ENCODE results near the gene FAM131B. TPM values are rescaled to one million over a fixed set of nuclear protein-coding genes. Genes with fewer than 3 reads are reported as not detected.

The FAM131B gene
- total RNA-seq, 4 donors from 2014 or later: 0.27 to 1.4 (median 0.42) TPM; not detected in 1

- intact Hi-C loops (cut with DNase I; ENCODE audit: low total_unique reads): no loop called here
- TF ChIP-seq POLR2A (IDR thresholded peaks at IDR 0.05): no peak
- no peak for TF ChIP-seq CTCF (IDR thresholded peaks at IDR 0.05)
- no peak overlapping the region for H3K4me3 ChIP-seq (ENCODE audit: low read depth, poor library complexity, severe bottlenecking)
- 56 to 68% methylated on average over 5 of the region's 5 CpGs for WGBS, 2 donors
- peak in 1 of 2 donors; percentile 28 for DNase-seq (ENCODE audit: low spot score in 2 of 2)
These were observed 11.5 kb downstream of the FAM131B start for GRCh38 chr7:143351060-143351459.

- DNase-seq (ENCODE audit: low spot score in 2 of 2): no peak
- intact Hi-C loops (cut with DNase I; ENCODE audit: low total_unique reads): no loop called here
- H3K4me3 ChIP-seq (ENCODE audit: low read depth, poor library complexity, severe bottlenecking): no peak overlapping the region
- 50 to 55% methylated on average over 5 of the region's 5 CpGs for WGBS, 2 donors
- TF ChIP-seq POLR2A (IDR thresholded peaks at IDR 0.05) (no peak), CTCF (IDR thresholded peaks at IDR 0.05) (no peak)
These were observed 14.6 kb downstream of the FAM131B start for GRCh38 chr7:143347950-143348349.

- intact Hi-C loops (cut with DNase I; ENCODE audit: low total_unique reads): no loop called here
- TF ChIP-seq POLR2A (IDR thresholded peaks at IDR 0.05) (no peak), CTCF (IDR thresholded peaks at IDR 0.05) (no peak)
- WGBS, 2 donors: 84 to 98% methylated on average over 4 of the region's 4 CpGs
- DNase-seq (ENCODE audit: low spot score in 2 of 2): peak in 1 of 2 donors; percentile 4
- no peak overlapping the region for H3K4me3 ChIP-seq (ENCODE audit: low read depth, poor library complexity, severe bottlenecking)
These were observed 16.5 kb downstream of the FAM131B start for GRCh38 chr7:143346018-143346417.

- H3K4me3 ChIP-seq (ENCODE audit: low read depth, poor library complexity, severe bottlenecking): no peak overlapping the region
- peak in 1 of 2 donors; percentile 87 for DNase-seq (ENCODE audit: low spot score in 2 of 2)
- intact Hi-C loops (cut with DNase I; ENCODE audit: low total_unique reads): no loop called here
- WGBS, 2 donors: 6 to 7% methylated on average over 30 to 32 of the region's 35 CpGs
- TF ChIP-seq POLR2A (IDR thresholded peaks at IDR 0.05): no peak
- TF ChIP-seq CTCF (IDR thresholded peaks at IDR 0.05): no peak
These were observed 17.0 kb downstream of the FAM131B start for GRCh38 chr7:143345428-143345900.

GRCh38 chr7:143343596-143343995, 18.9 kb downstream of the FAM131B start:
- WGBS, 2 donors: 61 to 92% methylated on average over 3 of the region's 3 CpGs
- intact Hi-C loops (cut with DNase I; ENCODE audit: low total_unique reads): no loop called here
- DNase-seq (ENCODE audit: low spot score in 2 of 2): no peak
- no peak overlapping the region for H3K4me3 ChIP-seq (ENCODE audit: low read depth, poor library complexity, severe bottlenecking)
- TF ChIP-seq POLR2A (IDR thresholded peaks at IDR 0.05) (no peak), CTCF (IDR thresholded peaks at IDR 0.05) (no peak)

- 89 to 91% methylated on average over 8 of the region's 8 CpGs for WGBS, 2 donors
- intact Hi-C loops (cut with DNase I; ENCODE audit: low total_unique reads): no loop called here
- H3K4me3 ChIP-seq (ENCODE audit: low read depth, poor library complexity, severe bottlenecking): no peak overlapping the region
- peak in 1 of 2 donors; percentile 69 for DNase-seq (ENCODE audit: low spot score in 2 of 2)
- TF ChIP-seq CTCF (IDR thresholded peaks at IDR 0.05): no peak
- no peak for TF ChIP-seq POLR2A (IDR thresholded peaks at IDR 0.05)
These were observed 20.7 kb downstream of the FAM131B start for GRCh38 chr7:143341842-143342241.

Data from lower leg skin (tissue), 4 donors.